CD4-positive, alpha-beta T cell treated with Interleukin-1 beta for 1 hour (primary cell): ENCODE data around the gene C9orf78.

Experiments
- DNase-seq, 2 donors: peaks; one replicate each; pipeline ENCODE4 v3.0.0-alpha.2; 2020 to 2022

Gene C9orf78

DNA sequence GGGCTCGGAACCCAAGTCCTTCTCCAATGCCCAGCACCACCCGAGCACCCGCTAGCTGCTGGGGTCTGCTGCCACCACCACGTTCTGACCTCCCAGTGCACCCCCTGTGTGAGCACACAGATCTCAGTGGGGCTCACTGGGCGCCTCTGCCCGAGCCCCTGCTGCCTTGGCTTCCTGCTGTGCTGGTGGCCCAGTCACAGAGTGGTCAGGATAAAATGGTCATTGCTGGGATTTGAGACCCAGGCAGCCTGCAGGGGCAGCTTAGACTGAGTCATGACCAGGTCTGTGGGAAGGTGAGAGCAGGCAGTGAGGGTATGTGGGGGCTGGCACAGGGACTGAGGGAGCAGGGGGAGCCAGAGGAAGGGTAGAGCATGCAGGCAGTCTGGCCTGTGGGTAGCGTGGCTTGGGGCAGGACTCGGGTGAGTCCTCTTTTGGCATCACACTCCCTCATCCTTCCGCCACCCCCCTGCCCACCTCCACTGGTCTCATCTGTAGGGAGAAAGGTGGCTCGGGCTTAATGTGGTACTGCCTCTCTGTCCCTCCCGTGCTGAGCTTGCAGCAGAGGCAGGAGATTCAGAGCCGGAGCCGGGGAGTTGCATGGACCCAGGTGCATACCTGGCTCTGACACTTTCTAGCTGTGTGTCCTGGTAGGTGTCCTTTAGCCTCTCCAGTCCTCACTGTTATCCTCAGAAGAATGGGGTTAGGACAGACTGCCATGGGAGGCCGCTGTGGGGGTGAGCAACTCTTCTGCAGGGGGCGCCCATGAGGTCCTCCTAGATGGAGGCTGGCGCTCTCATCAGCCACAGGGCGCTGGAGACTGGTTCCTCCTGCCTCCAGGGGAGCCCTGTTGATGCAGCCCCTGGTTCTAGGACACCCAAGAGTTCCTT is 32.3 kb upstream of the C9orf78 start:
- DNase-seq = no peak

DNA sequence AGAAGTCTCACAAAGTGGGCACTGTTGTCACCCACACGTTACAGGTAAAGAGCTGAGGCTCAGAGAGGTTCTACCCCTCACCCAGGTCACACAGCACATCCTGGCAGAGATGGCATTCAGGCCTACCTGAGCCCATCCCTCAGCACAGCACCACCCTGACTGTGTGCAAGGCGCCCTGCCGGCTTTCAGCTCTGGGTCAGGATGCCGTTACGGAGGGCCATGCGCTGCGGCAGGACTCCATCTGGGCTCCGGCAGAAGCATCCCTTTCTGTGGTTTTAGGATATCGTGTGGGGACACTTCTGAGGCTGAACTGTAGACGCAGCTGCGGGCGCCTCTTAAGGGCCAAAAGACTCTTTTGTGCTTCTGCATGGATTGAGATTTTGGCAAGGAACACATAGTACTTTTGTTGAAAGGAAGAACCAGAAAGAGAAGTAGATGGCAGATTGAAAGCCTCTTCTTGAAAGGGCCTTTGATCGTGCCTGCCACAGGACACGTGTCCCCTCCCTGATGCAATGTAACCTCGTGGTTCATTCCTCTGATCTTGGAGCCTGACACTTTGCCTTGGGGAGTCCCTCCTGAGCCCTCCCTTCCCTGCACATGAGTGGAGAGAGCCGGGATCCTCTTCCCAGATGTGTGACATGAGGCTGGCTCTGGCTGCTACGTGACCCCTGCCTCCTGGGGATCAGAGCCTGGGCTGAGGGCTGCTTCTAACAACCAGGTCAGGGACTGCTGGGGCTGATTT is 31.5 kb upstream of the C9orf78 start:
- peak; percentile 45 to 57 for DNase-seq

DNA sequence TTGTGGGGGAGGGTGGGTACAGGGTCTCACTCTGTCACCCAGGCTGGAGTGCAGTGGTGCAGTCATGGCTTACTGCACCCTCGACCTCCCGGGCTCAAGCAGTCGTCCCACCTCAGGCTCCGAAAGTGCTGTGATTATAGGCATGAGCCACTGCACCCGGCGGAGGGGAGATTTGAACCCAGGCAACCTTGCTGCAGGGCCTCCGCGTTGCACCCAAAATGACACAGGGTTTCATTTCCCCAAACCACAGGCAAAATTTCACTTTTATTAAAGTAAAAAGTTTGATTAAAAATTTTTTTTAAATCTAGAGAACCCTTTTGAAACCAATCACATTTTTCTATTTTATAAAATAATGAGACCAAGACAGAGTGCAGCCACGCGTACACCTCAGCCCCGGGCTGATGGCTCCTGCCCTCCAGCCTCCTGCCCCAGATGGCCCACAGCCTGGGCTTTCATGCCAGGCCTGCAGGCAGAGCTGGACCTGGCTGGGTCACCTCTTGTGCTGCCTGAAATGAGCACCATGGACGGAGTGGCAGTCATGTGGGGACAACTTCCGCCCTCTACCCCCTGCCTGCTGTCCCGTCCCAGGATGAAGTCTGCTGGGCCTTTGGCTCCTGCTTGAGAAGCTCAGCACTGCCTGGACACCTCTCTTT is 30.7 kb upstream of the C9orf78 start:
- DNase-seq = no peak

DNA sequence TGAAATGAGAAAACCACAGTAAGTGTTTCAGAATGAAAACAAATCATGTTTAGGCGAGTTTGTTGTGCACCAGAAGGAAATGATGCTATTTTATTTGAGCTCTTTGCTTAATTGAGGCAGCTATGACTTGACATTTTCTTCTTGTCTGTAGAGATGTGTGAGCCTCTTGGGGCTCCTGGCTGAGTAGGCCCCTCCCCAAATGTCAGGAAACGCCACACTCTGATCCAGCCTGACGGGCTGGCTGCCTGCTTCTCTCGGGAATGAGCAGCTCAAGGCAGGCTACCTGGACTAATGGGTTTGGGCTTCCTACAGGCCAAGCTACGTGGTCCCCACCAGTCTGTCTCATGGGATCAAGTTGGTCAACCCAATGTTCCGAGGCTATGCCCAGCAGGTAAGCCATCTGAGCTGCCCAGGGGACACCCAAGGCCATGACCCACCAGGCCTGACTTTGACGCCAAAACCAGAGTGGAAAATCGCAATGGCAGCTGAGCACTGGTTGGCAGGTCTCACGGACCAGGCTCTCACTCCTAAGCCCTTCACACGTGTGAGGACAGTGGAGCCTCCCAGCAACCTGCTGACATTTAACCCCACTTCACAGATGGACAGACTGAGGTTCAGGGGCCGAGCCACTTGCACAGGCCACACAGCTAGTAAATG is 30.0 kb upstream of the C9orf78 start:
- no peak for DNase-seq

DNA sequence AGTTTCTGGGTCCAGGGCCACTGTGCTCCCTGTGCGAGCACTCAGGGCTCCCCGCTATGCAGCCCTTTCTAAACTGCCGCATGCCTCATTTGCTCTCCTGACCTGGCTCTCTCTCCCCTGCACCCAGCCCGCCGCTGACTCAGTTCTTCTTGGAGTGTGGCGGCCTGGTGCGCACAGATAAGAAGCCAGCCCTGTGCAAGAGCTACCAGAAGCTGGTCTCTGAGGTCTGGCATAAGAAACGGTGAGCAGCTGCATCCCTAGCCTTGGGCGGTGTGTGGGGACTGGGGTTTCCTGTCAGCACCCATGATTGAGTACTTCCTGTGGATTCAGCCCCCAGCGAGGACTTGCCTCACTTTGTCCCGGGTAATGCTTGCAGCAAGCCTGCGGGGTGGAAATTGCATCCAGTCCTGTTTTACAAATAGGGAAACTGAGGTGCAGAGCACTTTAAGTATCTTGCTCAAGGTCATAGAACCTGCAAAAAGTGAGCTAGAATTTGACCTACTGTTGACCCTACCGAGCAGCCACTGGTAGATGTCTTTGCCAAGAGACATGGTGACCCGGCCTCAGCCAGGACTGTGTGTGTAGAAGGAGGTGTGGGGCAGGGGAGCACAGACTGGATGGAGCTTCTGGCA is 28.1 kb upstream of the C9orf78 start:
- peak; percentile 50 to 67 for DNase-seq

DNA sequence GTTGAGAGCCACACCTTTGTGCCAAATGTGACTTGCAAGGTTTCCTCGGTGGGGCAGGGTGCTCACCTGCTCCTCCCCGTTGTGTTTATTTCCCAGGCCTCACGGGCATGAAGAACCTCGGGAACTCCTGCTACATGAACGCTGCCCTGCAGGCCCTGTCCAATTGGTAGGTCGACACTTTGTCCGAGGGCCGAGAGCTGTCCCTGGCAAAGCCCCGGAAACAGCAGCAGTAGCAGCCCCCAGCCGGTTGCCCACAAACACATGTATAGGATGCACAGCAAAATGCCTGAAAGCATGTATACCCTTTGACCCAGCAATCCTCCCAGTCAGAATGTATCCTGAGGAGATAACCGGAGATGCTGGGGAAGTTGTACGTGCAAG is 26.4 kb upstream of the C9orf78 start:
- DNase-seq = no peak

DNA sequence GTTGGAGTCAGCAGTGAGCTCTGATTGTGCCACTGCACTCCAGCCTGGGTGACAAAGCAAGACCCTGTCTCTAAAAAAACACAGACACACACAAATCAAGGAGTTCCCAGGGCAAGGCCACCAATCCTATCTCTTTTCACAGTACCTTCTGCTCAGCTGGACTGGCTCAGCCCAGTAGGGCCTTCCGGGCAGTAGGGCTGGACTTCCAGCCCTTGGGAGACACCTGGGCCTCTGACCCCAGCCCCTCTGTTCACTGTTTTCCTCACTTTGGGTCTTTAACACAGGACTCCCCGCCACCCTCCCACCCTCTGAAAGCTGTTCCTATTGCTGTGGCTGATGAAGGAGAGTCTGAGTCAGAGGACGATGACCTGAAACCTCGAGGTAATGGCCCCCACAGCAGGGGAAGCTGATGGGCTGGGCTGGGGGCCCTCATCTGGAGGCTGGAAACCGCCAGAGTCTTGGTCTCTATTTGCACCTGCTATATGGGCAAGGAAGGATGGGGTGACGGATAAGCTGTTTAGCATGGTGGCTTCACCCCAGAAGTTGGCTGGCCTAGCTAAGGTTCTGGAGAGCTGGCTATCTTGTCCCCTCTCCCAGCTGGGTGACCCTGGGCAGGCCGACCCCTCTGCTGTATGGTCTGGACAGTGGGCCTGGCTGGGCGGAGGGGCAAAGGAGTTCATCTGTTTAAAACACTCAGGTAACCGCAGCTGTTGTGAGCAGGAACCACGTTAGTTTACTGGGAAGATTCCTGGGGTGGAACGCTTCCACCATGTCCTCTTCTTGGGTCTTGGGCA is 25.8 kb upstream of the C9orf78 start:
- no peak for DNase-seq

DNA sequence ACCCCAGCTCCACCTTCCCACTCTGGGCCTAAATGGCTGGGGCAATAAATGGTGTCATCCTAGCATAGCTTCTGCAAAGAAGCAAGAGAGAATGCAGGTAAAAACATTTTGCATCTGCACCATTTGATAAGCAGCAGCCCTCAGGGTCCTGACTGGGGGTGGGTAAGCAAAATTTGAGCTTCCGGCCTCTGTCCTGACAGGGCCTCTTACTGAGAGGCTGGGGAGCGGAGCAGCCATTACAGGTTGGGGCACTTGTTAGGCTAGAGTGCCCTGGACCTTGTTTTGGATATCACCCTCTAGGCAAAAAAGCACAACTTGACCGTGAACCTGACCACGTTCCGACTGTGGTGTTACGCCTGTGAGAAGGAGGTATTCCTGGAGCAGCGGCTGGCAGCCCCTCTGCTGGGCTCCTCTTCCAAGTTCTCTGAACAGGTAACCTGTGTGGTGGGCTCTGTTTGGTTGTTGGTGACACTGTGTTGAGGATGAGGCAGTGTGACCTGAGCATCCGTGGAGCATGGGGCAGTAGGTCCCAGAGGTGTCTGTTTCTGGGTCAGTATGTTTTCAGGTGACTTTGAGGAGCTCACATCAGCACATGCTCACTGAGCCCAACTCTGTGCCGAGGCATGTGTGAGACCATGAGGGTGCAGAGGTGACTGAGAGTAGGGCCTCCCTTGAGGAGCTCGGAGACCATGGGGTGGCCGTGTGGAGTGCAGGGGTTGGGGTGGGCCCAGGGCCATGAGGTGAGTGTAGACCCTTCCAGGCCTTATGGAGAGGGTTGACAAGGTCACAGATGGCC is 23.3 kb upstream of the C9orf78 start:
- DNase-seq = no peak

DNA sequence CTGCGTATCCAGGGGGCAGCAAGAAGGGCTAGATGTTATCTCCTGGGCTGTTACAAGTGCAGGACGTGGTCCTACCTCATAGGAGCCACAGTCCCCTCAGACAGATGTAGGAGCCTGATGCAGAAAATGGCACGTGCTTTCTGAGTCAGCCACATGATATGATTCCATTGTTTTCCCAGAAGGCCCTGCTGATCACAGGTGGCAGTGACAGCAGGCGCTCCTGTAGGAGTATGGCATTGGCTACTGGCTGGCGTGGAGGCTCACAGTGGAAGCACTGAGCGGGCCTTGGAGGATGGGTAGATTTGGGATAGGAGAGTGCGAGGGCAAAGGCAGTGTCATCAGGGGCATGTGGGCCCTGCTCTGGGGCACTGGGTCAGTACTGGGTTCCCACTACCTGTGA is 22.1 kb upstream of the C9orf78 start:
- no peak for DNase-seq

DNA sequence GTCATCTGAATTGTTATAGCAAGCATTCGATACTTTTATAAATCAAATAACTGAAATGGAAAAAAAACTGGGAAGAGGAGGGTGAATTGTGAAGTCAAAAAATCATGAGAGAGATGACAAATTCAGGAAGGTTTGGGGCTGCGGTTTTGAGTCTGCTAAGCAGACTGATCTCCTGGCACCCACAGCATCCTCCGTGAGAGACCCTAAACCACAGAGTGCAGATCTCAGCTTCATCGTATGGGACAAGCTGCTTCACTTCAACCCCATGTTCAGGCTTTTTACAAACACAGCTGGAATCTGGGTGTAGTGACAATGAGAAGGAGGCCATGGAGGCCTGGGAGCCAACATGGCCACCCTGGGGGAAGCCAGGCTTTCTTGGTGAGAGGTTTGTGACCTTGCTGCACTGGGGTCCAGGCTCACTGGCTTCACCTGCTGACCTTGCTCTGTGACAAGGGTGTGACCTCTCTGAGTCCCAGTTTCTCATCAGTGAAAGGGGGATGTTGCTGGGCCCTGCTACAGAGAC is 19.6 kb upstream of the C9orf78 start:
- DNase-seq = no peak

DNA sequence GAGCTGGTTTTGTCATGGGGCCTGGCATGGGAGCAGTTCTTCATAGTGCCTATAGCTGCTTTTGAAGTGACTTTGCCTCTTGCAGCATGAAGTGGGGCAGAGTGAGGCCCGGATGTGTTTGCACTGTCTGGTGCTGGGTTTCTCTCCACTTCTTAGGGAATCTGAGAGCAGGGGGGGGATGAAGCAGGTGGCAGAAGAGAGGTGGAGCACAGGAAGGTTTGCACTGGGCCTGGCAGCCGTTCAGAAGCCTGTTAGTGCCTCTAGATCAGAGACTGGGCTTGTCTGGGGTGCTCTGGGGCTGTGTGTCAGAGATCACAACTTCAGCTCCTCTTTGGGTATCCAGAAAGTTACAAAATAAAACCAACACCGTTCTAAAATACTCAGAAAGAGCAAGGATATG is 18.5 kb upstream of the C9orf78 start:
- no peak for DNase-seq

DNA sequence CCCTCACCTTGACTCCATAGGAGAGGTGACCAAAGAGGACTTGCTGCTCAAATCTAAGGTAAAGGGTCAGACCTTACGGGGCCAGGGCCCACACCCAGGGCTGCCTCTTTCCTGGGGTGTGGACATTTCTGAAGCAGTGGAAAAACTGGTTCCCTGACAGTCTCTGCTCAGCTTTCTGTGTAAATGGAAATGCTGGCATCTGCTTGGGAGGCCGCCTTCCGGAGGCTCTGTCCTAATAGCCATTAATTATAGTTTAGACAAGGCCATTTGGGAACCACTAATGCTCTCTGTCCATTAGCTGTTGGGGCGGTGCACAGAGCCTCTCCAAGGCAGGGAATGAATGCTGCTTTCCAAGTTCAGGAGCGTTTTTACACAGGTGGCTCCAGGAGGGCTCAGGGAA is 17.5 kb upstream of the C9orf78 start:
- DNase-seq = no peak

DNA sequence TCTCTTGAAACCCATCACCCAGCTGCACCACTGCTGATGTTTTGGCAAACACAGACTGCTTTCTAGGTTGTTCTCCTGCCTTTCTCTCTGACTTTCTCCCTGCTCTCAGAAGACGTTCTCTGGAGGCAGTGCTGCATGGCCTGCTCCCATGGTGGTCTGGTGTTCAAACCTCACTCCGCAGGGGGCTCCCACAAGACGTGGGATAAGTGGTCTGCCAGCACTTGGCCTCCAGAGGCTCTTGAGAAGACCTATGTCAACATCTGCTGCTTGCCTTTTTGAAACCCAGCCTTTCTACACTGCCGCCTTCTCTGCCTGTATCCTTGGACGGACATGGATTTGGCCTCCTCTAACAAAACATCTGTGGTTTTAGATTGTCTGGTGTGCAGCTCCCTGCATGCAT is 16.7 kb upstream of the C9orf78 start:
- no peak for DNase-seq

DNA sequence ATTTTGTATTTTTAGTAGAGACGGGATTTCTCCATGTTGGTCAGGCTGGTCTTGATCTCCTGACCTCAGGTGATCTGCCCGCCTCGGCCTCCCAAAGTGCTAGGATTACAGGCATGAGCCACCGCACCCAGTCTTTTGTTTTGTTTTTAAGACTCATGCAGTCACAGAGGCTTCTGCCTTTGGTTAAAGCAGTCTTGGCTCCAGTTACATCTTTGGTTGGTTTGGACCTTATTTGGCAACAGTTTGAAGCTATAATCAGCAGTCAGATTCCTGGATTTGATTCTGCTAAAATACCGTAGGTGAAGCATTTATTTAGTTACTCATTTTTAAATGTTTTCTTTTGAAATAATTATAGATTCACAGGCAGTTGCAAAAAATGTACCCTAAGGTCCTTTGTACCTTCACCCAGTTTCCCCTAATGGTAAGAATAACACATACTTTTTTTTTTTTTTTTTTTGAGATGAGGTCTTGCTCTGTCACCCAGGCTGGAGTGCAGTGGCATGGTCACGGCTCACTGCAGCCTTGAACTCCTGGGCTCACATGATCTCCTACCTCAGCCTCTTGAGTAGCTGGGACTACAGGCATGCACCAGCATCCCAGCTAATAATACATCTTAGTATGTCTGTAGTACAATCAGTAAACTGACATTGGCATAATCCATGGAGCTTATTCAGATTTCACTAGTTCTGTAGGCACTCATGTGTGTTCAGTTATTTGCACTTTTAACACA is 15.9 kb upstream of the C9orf78 start:
- DNase-seq = no peak

DNA sequence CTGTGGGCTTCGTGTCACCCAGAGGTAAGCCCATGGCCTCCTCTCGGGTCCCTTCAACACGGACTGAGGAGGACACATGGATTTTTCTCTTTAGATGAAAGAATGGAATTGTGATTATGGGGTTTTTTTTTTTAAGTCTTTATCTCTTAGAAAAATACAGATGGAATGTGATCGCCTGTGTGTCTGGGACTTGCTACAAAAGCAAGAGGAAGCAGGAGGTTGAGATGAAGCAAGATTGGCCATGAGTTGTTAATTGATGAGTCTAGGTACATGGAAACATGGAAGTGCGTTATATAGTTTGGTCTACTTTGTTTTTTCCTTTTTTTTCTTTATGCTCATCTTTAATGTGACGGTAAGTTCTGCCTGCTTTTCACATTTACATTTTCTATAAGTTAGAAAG is 14.8 kb upstream of the C9orf78 start:
- DNase-seq = no peak

DNA sequence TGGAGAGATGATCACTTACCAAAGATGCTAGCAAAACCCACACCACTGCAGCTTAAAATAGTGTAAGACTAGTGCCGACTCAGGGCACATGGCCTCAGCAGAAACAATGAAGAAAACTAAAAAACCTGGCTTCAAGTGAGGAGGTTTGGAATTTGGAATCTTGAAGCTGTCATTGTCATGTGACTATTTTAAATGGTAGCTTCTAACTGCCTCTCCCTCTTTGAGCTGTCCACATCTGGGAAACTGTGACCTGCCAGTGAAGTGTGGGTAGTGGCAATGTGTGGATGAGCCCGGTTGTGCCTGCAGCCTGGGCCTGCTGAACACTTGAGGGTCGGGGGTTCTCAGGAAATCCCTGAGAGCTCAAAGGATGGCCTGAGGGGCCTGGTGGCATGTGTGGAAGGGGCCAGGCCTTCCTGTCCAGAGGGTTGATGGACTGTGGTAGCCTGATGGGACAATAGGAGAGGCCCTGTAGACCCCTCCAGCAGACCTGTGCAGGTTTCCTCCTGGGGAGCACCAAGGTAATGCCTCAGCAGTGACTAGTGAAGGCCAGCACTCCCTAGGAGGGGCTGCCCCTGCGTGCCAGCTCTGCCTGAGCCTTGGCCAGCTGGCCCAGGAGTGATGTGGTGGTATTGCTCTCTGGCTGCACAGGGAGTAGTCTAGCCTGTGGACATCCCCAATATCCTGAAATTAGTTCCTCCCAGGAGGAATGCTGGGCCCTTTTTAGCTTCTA is 13.8 kb upstream of the C9orf78 start:
- DNase-seq = no peak

DNA sequence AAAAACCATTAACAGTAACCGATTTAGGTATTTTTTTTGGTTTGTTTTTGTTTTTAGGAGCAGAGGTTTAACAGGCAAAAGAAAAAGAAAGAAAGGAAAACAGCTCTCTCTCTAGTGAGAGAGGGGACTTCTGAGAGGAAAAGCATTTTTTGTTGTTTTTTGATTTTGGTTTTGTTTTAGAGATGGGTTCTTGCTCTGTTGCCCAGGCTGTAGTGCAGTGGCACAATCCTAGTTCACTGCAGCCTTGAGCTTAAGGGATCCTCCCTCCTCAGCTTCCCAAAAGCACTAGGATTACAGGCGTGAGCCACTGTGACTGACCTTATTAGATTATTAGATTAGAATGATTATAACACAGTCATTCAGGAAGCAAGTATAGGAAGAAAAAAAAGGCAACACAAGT is 10.3 kb upstream of the C9orf78 start:
- no peak for DNase-seq

DNA sequence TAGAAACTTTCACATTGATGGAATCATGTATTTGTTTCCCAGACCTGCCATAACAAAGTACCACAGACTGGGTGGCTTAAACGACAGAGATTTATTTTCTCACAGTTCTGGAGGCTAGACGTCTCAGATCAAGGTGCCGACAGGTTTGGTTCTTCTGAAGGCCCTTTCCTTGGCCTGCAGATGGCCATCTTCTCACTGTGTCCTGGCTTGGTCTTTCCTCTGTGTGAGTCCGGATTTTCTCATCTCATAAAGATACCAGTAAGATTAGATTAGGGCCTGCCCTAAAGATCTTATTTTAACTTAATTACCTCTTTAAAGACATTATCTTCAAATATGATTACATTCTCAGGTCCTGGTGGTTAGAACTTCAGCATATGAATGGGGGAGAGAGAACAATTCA is 6.0 kb upstream of the C9orf78 start:
- DNase-seq = no peak

DNA sequence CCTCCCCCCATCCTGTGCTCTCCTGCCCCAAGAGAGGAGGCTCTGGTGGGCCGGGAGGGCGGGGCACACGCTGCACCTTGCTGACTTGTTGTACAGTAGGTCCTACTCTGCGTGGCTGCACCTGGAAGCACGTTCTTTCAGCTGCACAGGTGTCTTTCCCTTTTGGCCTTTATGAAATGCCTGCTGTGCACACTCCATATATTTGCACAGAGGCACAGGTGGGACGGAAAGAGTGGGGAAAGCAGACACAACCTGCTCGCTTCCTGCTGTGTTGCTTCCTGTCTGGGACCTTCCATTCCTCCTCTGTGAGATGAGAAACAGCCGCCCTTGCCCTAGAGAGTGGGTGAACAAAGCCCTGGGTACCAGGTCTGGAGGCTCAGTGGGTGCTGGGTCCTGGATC is 5.0 kb upstream of the C9orf78 start:
- no peak for DNase-seq
